ENCODE results near the gene FNDC1. TPM values are rescaled to one million over a fixed set of nuclear protein-coding genes. Genes with fewer than 3 reads are reported as not detected.
A peak's percentile ranks its signal among the peaks of the same experiment; 100 is the strongest.

Gene FNDC1
- total RNA-seq, 1 donor from 2014 or later = 6.3 TPM

DNA sequence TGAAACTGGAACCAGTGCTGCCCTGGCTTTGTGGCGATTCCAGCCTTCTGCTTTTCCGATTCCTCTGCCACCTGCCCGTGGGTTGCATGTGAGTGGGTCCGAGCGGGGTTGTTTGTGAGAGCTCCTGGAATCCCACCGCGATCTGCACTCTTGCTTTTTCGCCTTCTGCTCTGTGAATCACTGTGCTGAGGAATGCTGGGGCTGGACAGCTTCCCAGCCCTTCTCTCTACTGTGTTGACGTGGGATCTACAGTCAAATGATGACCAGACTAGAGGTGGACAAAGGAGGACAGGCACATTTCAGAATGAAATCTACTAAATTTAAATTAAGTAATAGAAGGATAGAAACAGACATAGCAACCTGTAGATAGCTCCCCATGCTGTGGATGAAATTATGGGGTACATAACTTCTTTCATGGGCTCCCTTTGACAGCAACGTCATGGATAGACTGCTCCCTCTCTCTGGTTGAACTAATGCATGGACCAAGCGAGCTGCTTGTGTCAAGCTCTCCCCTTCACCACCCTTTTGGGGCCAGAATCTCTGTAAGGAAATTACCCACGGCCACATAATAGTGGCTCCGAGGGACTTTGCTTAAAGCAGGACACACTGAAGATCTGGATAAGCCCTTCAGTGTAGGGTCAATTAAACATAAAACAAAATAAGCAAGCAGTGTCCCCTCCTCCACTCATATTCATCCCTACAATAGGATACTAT is 2.0 kb downstream of the FNDC1 start:
- FAIRE-seq = peak; percentile 68
- no peaks in the 10 kb centered on the region for H3K36me3 ChIP-seq (ENCODE audit: insufficient read depth, low read length)
- peak overlapping the region; percentile 86 for H3K4me2 ChIP-seq (ENCODE audit: low read length)
- no peaks in the 10 kb centered on the region for H3K79me2 ChIP-seq (ENCODE audit: insufficient read depth, low read length)
- H3K4me3 Mint-ChIP-seq (ENCODE audit: unreplicated experiment) = peak overlapping the region; percentile 86
- H3K9me3 ChIP-seq (ENCODE audit: insufficient read depth, low read depth, low read length) = no peaks in the 10 kb centered on the region
- peaks cover 5% of the 10 kb centered on the region for H3K9me3 Mint-ChIP-seq (ENCODE audit: unreplicated experiment)
- peak overlapping the region; percentile 41 for H3K9ac ChIP-seq (ENCODE audit: low read length)
- H3K27me3 Mint-ChIP-seq (ENCODE audit: low read depth, unreplicated experiment) = peaks cover 52% of the 10 kb centered on the region
- H3K4me1 ChIP-seq (ENCODE audit: insufficient read depth, low read length) = peaks cover 21% of the 10 kb centered on the region
- H3K27ac ChIP-seq (ENCODE audit: low read depth, low read length) = no peak overlapping the region
- H4K20me1 ChIP-seq (ENCODE audit: insufficient read depth, low read length) = no peaks in the 10 kb centered on the region
- peak overlapping the region; percentile 48 for H3K27ac Mint-ChIP-seq (ENCODE audit: unreplicated experiment)
- H3K4me3 ChIP-seq (ENCODE audit: insufficient read depth, low read depth, low read length) = peak overlapping the region; percentile 54
- peaks cover 2% of the 10 kb centered on the region for H3K36me3 Mint-ChIP-seq (ENCODE audit: low read depth, unreplicated experiment)
- peak; percentile 86 for DNase-seq (ENCODE audit: low read depth)
- H3K4me1 Mint-ChIP-seq (ENCODE audit: low read depth, unreplicated experiment) = peaks cover 22% of the 10 kb centered on the region
- H2AFZ ChIP-seq (ENCODE audit: low read depth, low read length) = no peak overlapping the region
- TF ChIP-seq, protein P1, sequence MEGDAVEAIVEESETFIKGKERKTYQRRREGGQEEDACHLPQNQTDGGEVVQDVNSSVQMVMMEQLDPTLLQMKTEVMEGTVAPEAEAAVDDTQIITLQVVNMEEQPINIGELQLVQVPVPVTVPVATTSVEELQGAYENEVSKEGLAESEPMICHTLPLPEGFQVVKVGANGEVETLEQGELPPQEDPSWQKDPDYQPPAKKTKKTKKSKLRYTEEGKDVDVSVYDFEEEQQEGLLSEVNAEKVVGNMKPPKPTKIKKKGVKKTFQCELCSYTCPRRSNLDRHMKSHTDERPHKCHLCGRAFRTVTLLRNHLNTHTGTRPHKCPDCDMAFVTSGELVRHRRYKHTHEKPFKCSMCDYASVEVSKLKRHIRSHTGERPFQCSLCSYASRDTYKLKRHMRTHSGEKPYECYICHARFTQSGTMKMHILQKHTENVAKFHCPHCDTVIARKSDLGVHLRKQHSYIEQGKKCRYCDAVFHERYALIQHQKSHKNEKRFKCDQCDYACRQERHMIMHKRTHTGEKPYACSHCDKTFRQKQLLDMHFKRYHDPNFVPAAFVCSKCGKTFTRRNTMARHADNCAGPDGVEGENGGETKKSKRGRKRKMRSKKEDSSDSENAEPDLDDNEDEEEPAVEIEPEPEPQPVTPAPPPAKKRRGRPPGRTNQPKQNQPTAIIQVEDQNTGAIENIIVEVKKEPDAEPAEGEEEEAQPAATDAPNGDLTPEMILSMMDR (IDR thresholded peaks at IDR 0.05; ENCODE audit: insufficient read depth, low read depth, low read length) = no peak
- no peak for TF ChIP-seq EZH2 (IDR thresholded peaks at IDR 0.05; ENCODE audit: insufficient read depth, low read length)
- peaks cover 24% of the 10 kb centered on the region for H3K27me3 ChIP-seq (ENCODE audit: insufficient read depth, low read length)

DNA sequence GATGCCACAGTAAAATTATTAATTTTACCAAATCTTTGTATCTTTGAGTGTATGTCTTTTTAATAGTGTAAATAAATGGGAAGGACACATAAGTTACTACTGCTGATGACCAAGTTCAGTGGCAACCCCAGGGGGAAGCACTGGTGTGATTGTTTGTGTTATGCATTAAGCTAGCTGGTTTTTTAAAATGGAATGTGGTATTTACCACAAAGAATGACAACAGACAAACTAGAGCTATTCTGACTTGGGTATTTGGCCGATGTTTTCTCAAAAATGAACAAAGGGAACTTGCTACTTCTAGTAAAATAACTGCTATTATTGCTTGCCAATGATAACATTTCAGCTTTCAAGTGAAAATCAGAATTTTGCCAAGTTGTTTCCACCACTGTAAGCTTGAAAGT is 2.9 kb downstream of the FNDC1 start:
- Histone ChIP-seq H3K36me3 (ENCODE audit: insufficient read depth, low read length) (no peaks in the 10 kb centered on the region), H4K20me1 (ENCODE audit: insufficient read depth, low read length) (no peaks in the 10 kb centered on the region), H3K27me3 (ENCODE audit: insufficient read depth, low read length) (peaks cover 19% of the 10 kb centered on the region), H3K9ac (ENCODE audit: low read length) (no peak overlapping the region), H3K27ac (ENCODE audit: low read depth, low read length) (no peak overlapping the region), H3K4me2 (ENCODE audit: low read length) (no peak overlapping the region), H3K79me2 (ENCODE audit: insufficient read depth, low read length) (no peaks in the 10 kb centered on the region), H3K4me3 (ENCODE audit: insufficient read depth, low read depth, low read length) (no peak overlapping the region), H3K9me3 (ENCODE audit: insufficient read depth, low read depth, low read length) (no peaks in the 10 kb centered on the region), H3K4me1 (ENCODE audit: insufficient read depth, low read length) (peaks cover 21% of the 10 kb centered on the region), H2AFZ (ENCODE audit: low read depth, low read length) (no peak overlapping the region)
- H3K4me1 Mint-ChIP-seq (ENCODE audit: low read depth, unreplicated experiment) = peaks cover 22% of the 10 kb centered on the region
- peak; percentile 77 for DNase-seq (ENCODE audit: low read depth)
- no peak overlapping the region for H3K4me3 Mint-ChIP-seq (ENCODE audit: unreplicated experiment)
- H3K27me3 Mint-ChIP-seq (ENCODE audit: low read depth, unreplicated experiment) = peaks cover 51% of the 10 kb centered on the region
- peak; percentile 68 for FAIRE-seq
- TF ChIP-seq, protein P1 (IDR thresholded peaks at IDR 0.05; ENCODE audit: insufficient read depth, low read depth, low read length) = no peak
- no peak for TF ChIP-seq EZH2 (IDR thresholded peaks at IDR 0.05; ENCODE audit: insufficient read depth, low read length)
- no peak overlapping the region for H3K27ac Mint-ChIP-seq (ENCODE audit: unreplicated experiment)
- H3K9me3 Mint-ChIP-seq (ENCODE audit: unreplicated experiment) = peaks cover 4% of the 10 kb centered on the region
- peaks cover 2% of the 10 kb centered on the region for H3K36me3 Mint-ChIP-seq (ENCODE audit: low read depth, unreplicated experiment)
